Smooth muscle cell (in vitro differentiated cells): ENCODE measurements around the gene TMEM255B. TPM values are rescaled to one million over a fixed set of nuclear protein-coding genes. Genes with fewer than 3 reads are reported as not detected.
A peak's percentile ranks its signal among the peaks of the same experiment; 100 is the strongest.

Source experiments
- DNase-seq: peaks from one replicate; lab custom pipeline; 2025; ENCODE audit not compliant: unreplicated experiment; lab: John Stamatoyannopoulos, UW
- H2AFZ ChIP-seq: fragments of 200-600 bp; sonication (generic); 2 replicates; pipeline ENCODE4 v1.6.0; 2016; ENCODE audit warnings: antibody characterized with exemption, low read depth, mild to moderate bottlenecking
- H3F3A ChIP-seq: fragments of 200-600 bp; sonication (generic); 2 replicates; pipeline ENCODE4 v1.6.0; 2017; ENCODE audit warnings: antibody characterized with exemption, low read depth
- H3K27ac ChIP-seq: fragments of 200-600 bp; sonication (generic); 2 replicates; pipeline ENCODE4 v1.5.1; 2016; ENCODE audit warnings: low read depth, mild to moderate bottlenecking
- H3K27me3 ChIP-seq: fragments of 200-600 bp; sonication (generic); 2 replicates; pipeline ENCODE4 v1.6.1; 2016; ENCODE audit warnings: low read depth, mild to moderate bottlenecking
- H3K36me3 ChIP-seq: fragments of 200-600 bp; sonication (generic); 2 replicates; pipeline ENCODE4 v1.5.1; 2016; ENCODE audit warnings: low read depth
- H3K4me1 ChIP-seq: fragments of 200-600 bp; sonication (generic); 2 replicates; pipeline ENCODE4 v1.5.1; 2016; ENCODE audit warnings: low read depth
- H3K4me2 ChIP-seq: fragments of 200-600 bp; sonication (generic); 2 replicates; pipeline ENCODE4 v1.6.0; 2016; ENCODE audit warnings: mild to moderate bottlenecking
- H3K4me3 ChIP-seq: fragments of 200-600 bp; sonication (generic); 2 replicates; pipeline ENCODE4 v1.5.1; 2016; ENCODE audit warnings: mild to moderate bottlenecking
- H3K79me2 ChIP-seq: fragments of 200-600 bp; sonication (generic); 2 replicates; pipeline ENCODE4 v1.6.0; 2016; ENCODE audit warnings: low read depth, mild to moderate bottlenecking
- H3K9ac ChIP-seq: fragments of 200-600 bp; sonication (generic); 2 replicates; pipeline ENCODE4 v1.6.0; 2016; ENCODE audit warnings: low read depth
- H3K9me3 ChIP-seq: fragments of 200-600 bp; sonication (generic); replicated peaks from 2 replicates; pipeline ENCODE4 v1.5.1; 2016; ENCODE audit warnings: low read depth
- H4K20me1 ChIP-seq: fragments of 200-600 bp; sonication (generic); 2 replicates; pipeline ENCODE4 v1.6.0; 2016; ENCODE audit warnings: low read depth
- WGBS: methylation state at CpG from one replicate; pipeline ENCODE4 v1.1.7; 2016; ENCODE audit warnings: low lambda C conversion rate; 5-methylcytosine and 5-hydroxymethylcytosine counted together
- polyA plus RNA-seq: library from polyadenylated mRNA; unstranded; fragments of >200 nt; fragmentation: Nextera tagmentation; extraction: Ambion mirVana; gene quantifications from 2 replicates; pipeline ENCODE4 v1.2.1, GENCODE V29; 2016
- total RNA-seq: library from RNA; depleted of rRNA; stranded (reverse); fragments of >200 nt; gene quantifications from 2 replicates; pipeline ENCODE4 v1.2.3, GENCODE V29; 2014
- TF ChIP-seq, protein P1 (sequence below): fragments of 200-600 bp; sonication (generic); IDR thresholded peaks from 2 replicates; pipeline ENCODE4 v1.5.1; 2017; ENCODE audit warnings: borderline replicate concordance, mild to moderate bottlenecking, antibody characterized with exemption; ENCODE audit not compliant: insufficient read depth, poor library complexity, severe bottlenecking

The TMEM255B gene
- total and polyA plus RNA-seq, 2 experiments from 2014 or later, result 0.22 to 2.1 TPM

DNA sequence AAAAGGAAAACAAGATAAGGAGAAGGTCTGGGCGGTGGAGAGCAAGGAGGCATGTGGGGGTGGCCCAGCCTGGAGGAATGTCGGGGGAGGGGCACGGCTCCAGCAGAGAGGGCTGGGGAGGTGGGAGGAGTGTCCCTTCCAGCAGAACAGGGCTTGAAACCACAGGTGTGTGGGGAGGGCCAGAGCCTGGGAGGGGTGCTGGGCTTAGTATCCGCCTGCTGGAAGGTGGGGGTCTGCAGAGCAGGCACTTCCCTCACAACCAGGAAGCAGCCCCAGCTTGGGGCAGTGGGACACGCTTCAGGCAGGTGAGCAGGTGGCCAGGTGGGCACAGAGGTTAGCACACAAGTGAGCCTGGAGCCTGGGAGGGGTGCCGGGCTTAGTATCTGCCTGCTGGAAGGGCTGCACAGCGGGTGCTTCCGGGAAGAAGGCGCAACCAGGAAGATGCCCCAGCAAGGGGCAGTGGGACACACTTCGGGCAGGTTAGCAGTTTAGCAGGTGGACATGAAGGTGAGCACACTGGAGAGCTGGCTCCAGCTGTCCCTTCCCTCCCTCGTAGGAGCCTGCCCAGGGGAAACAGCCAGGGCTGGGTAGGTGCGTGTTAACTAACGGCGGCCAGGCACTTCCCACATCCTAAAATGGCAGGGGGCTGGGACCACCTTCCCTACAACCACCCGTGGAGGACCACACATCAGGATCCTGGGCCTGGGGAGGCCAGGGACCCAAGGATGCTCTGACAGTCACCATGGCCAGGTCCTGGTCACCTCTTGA, 101.8 kb downstream of the TMEM255B start:
- 59% methylated on average over 15 of the region's 15 CpGs for WGBS
- peaks cover 39% of the 10 kb centered on the region for H3K4me1 ChIP-seq
- H3K36me3 ChIP-seq, result no peaks in the 10 kb centered on the region
- H3K4me2 ChIP-seq, result peak overlapping the region; percentile 26
- H2AFZ ChIP-seq, result no peak overlapping the region
- H3K27ac ChIP-seq, result no peak overlapping the region
- no peaks in the 10 kb centered on the region for H3K79me2 ChIP-seq
- no peak overlapping the region for H3K9ac ChIP-seq
- H3F3A ChIP-seq, result peaks cover 3% of the 10 kb centered on the region
- TF ChIP-seq, protein P1, sequence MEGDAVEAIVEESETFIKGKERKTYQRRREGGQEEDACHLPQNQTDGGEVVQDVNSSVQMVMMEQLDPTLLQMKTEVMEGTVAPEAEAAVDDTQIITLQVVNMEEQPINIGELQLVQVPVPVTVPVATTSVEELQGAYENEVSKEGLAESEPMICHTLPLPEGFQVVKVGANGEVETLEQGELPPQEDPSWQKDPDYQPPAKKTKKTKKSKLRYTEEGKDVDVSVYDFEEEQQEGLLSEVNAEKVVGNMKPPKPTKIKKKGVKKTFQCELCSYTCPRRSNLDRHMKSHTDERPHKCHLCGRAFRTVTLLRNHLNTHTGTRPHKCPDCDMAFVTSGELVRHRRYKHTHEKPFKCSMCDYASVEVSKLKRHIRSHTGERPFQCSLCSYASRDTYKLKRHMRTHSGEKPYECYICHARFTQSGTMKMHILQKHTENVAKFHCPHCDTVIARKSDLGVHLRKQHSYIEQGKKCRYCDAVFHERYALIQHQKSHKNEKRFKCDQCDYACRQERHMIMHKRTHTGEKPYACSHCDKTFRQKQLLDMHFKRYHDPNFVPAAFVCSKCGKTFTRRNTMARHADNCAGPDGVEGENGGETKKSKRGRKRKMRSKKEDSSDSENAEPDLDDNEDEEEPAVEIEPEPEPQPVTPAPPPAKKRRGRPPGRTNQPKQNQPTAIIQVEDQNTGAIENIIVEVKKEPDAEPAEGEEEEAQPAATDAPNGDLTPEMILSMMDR, result no peak
- no peak overlapping the region for H3K4me3 ChIP-seq
- peaks cover 14% of the 10 kb centered on the region for H3K27me3 ChIP-seq
- no peak for DNase-seq
- H4K20me1 ChIP-seq, result peaks cover 60% of the 10 kb centered on the region
- H3K9me3 ChIP-seq, result no peaks in the 10 kb centered on the region

DNA sequence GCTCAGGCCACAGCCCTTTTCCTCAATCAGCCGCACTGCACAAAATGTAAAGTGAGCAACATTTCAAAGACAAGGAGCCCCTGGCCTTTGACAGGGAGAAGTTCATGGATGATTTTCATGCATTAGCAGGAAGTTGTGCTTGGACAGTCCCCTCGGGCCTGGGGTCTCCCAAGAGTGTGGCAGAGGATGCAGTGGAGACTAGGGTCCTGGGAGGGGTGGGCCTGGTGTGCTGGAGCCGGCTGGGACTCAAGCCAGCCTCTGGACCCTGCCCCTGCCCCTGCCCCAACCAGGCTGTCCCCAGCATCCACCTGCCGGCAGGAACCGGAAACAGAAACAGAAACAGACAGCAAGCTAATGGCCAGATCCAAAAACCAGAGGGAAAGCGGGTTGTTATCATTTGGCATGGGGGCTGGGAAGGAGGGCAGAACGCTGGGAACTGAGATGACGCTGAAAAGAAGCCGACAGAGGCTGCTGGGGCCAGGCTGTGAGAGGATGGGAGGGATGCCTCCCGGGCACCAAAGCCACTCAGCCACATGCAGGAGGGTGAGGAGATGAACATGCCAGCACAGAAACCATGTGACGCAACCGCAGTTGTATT, 102.5 kb downstream of the TMEM255B start:
- Histone ChIP-seq H3K4me1 (peaks cover 39% of the 10 kb centered on the region), H2AFZ (no peak overlapping the region), H3K9me3 (no peaks in the 10 kb centered on the region), H3K4me2 (no peak overlapping the region), H3K4me3 (no peak overlapping the region), H4K20me1 (peaks cover 54% of the 10 kb centered on the region), H3K27ac (no peak overlapping the region), H3K27me3 (peaks cover 21% of the 10 kb centered on the region), H3K36me3 (no peaks in the 10 kb centered on the region), H3K9ac (no peak overlapping the region), H3K79me2 (no peaks in the 10 kb centered on the region), H3F3A (peaks cover 3% of the 10 kb centered on the region)
- no peak for DNase-seq
- WGBS, result 78% methylated on average over 12 of the region's 12 CpGs
- TF ChIP-seq, protein P1, result no peak

DNA sequence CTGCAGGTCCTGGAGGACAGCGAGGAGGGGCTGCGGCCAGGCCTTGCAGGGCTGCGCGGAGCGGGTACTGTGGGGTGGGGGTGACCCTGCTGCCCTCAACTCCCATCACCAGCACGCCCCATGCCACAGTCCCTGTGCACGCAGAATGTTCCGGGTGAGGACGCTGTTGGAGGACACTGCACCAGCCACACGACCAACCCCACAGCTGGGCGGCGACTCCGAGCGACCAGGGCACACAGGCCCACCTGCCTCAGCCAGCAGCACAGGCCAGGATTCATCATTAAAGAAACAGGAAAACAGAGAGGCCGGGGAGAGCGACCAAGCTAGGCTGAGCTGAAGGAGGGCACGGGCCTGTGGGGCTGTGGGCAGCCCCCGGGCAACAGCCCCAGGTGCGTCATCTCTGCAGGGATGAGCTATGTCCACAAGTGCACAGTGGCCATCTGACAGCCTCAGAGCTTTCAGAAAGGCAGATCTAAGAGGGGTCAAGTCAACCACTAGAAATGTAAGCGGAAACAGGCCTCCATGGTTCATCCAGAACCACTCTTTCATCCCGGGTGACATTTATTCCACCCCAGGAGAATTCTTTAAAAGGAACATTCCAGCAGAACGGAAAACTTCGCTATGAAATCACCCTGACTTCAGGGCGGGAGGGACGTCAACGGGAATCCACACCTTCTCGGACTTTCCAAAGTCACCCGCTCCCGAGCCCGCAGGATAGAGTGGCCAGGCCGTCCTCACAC, 103.3 kb downstream of the TMEM255B start:
- peaks cover 47% of the 10 kb centered on the region for H4K20me1 ChIP-seq
- 70% methylated on average over 31 of the region's 31 CpGs for WGBS
- peak overlapping the region; percentile 70 for H3K4me3 ChIP-seq
- H3K27me3 ChIP-seq, result peaks cover 22% of the 10 kb centered on the region
- no peak for DNase-seq
- H3K79me2 ChIP-seq, result no peaks in the 10 kb centered on the region
- no peak overlapping the region for H3K9ac ChIP-seq
- peaks cover 3% of the 10 kb centered on the region for H3F3A ChIP-seq
- TF ChIP-seq, protein P1, result no peak
- H3K27ac ChIP-seq, result no peak overlapping the region
- peak overlapping the region; percentile 86 for H2AFZ ChIP-seq
- peaks cover 33% of the 10 kb centered on the region for H3K4me1 ChIP-seq
- peak overlapping the region; percentile 99 for H3K4me2 ChIP-seq
- no peaks in the 10 kb centered on the region for H3K9me3 ChIP-seq
- no peaks in the 10 kb centered on the region for H3K36me3 ChIP-seq
